ENCODE results near the gene CRADD. TPM values are rescaled to one million over a fixed set of nuclear protein-coding genes. Genes with fewer than 3 reads are reported as not detected.

The CRADD gene
- total and polyA plus RNA-seq, 8 donors, result 8.4 to 21.4 (median 10.3) TPM

- Histone ChIP-seq H3K27ac (no peak overlapping the region), H3K4me3 (no peak overlapping the region), H3K4me1 (peaks cover 0 to 5% of the 10 kb centered on the region in 2 donors), H3K9me3 (no peaks in the 10 kb centered on the region), H3K36me3 (no peaks in the 10 kb centered on the region), H3K27me3 (no peaks in the 10 kb centered on the region)
- TF ChIP-seq, protein P1, sequence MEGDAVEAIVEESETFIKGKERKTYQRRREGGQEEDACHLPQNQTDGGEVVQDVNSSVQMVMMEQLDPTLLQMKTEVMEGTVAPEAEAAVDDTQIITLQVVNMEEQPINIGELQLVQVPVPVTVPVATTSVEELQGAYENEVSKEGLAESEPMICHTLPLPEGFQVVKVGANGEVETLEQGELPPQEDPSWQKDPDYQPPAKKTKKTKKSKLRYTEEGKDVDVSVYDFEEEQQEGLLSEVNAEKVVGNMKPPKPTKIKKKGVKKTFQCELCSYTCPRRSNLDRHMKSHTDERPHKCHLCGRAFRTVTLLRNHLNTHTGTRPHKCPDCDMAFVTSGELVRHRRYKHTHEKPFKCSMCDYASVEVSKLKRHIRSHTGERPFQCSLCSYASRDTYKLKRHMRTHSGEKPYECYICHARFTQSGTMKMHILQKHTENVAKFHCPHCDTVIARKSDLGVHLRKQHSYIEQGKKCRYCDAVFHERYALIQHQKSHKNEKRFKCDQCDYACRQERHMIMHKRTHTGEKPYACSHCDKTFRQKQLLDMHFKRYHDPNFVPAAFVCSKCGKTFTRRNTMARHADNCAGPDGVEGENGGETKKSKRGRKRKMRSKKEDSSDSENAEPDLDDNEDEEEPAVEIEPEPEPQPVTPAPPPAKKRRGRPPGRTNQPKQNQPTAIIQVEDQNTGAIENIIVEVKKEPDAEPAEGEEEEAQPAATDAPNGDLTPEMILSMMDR (IDR thresholded peaks at IDR 0.05), result no peak
- no peak for DNase-seq
- intact Hi-C loops (cut with DNase I), result no loop called here
- no peak for ATAC-seq
These were observed 212.5 kb downstream of the CRADD start for GRCh38 chr12:93889516-93890212.

DNA sequence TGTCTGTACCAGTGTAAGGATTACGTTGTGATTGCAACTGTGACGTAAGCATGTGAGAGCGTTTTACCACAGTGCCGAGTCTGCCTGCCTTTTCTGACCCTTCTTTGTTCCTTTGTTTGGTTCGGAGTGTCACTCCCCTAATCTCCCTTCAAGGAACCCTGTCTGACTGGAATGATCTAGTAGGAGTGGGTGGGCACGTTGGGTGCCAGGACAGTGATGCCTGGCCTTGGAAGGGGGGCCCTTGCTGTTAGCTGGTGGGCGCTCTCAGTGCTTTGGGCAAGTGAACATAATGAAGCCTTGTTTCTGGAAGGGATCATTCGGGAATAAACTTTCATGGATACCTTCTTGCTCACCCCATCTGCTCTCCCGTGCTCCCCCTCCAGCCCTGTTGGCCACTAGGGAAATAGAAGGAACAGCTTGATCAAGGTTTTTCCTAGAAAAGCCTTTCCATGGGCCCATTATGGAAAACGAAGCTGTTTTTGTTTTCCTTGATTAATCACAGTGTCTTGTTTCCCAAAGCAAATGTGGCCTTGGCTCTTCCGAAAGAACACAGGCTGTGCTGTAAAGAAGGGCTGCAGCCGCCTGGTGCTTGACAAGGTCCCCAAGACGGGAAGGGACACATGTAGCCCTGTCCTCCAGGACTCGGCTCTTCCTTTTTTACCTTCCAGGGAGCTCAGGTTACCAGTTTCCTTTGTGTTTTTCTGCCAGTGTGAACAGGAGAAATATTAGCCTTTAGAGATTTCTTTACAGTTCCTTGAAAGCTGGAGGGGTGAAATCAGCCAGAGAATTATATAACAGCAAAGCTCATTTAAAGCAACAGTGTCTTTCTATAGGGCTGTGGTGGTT, 215.5 kb downstream of the CRADD start:
- H3K36me3 ChIP-seq, result no peaks in the 10 kb centered on the region
- intact Hi-C loops (cut with DNase I), result no loop called here
- no peaks in the 10 kb centered on the region for H3K27me3 ChIP-seq
- no peaks in the 10 kb centered on the region for H3K9me3 ChIP-seq
- H3K4me1 ChIP-seq, result peaks cover 0 to 7% of the 10 kb centered on the region in 2 donors
- no peak overlapping the region for H3K27ac ChIP-seq
- DNase-seq (peak in 1 of 4 donors; percentile 22), ATAC-seq (no peak)
- TF ChIP-seq, protein P1 (IDR thresholded peaks at IDR 0.05), result no peak
- H3K4me3 ChIP-seq, result no peak overlapping the region

- peak; percentile 60 to 90 (median 81) for DNase-seq
- peak; percentile 70 for ATAC-seq
- Histone ChIP-seq H3K4me1 (peaks cover 0 to 7% of the 10 kb centered on the region in 2 donors), H3K9me3 (no peaks in the 10 kb centered on the region), H3K36me3 (no peaks in the 10 kb centered on the region), H3K27ac (peak overlapping the region; percentile 21 to 46), H3K27me3 (no peaks in the 10 kb centered on the region), H3K4me3 (no peak overlapping the region)
- intact Hi-C loops (cut with DNase I), result no loop called here
- TF ChIP-seq, protein P1 (IDR thresholded peaks at IDR 0.05), result no peak
These were observed 217.4 kb downstream of the CRADD start for GRCh38 chr12:93894391-93895088.

DNA sequence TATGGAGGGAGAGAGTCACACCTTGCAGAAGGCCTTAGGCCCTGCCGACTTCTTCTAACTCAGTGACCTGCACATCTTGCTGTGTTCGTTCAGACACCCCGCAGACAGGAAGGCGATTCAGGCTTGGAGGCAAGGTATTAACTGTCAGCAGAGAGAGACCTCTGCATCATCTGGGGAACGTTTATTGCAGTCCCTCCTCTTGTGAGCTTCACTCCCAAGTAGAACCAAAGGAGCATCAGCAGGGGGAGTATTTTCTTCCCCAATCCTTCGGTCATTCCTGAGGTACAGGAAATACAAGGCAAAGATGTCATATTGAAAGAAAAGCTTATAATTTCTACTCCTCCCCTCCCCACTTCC, 217.9 kb downstream of the CRADD start:
- TF ChIP-seq, protein P1 (IDR thresholded peaks at IDR 0.05), result no peak
- no peak for ATAC-seq
- H3K36me3 ChIP-seq, result no peaks in the 10 kb centered on the region
- no peak for DNase-seq
- no peaks in the 10 kb centered on the region for H3K27me3 ChIP-seq
- H3K4me1 ChIP-seq, result peaks cover 0 to 7% of the 10 kb centered on the region in 2 donors
- peak overlapping the region; percentile 21 to 46 for H3K27ac ChIP-seq
- no peak overlapping the region for H3K4me3 ChIP-seq
- intact Hi-C loops (cut with DNase I), result no loop called here
- H3K9me3 ChIP-seq, result no peaks in the 10 kb centered on the region

DNA sequence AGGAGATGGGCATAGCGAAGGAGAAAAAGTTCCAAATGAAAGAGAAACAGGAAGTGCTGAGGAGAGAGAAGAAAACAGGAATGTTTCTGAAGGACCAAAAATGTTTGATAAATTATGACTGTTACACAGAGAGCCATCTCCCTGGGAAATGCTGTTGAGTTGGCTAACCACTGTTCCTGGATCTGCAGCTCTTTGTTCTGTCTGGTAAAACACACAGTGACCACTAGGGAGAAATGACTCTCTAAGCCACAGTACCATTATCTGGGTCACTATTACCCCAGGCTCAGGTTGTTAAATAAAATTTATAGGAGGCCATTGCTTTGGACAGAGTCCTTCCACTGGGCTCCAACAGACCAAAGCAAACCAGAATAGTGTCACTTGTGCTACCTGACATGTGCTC, 219.3 kb downstream of the CRADD start:
- TF ChIP-seq, protein P1 (IDR thresholded peaks at IDR 0.05), result no peak
- DNase-seq (no peak), ATAC-seq (no peak)
- H3K4me1 ChIP-seq, result peaks cover 0 to 7% of the 10 kb centered on the region in 2 donors
- H3K9me3 ChIP-seq, result no peaks in the 10 kb centered on the region
- intact Hi-C loops (cut with DNase I), result no loop called here
- H3K36me3 ChIP-seq, result no peaks in the 10 kb centered on the region
- no peaks in the 10 kb centered on the region for H3K27me3 ChIP-seq
- no peak overlapping the region for H3K4me3 ChIP-seq
- H3K27ac ChIP-seq, result no peak overlapping the region

Data from left lung (tissue), 10 donors.